ENCODE data around the gene TNFRSF19. TPM values are rescaled to one million over a fixed set of nuclear protein-coding genes. Genes with fewer than 3 reads are reported as not detected.
A peak's percentile ranks its signal among the peaks of the same experiment; 100 is the strongest.

The TNFRSF19 gene
- total and polyA plus RNA-seq, 2 of the 13 experiments (the other 11 are each of a cell fraction or from before 2014, with no cell fraction given) = 75.3 to 77.7 TPM

- 0 out of 2 replicates have a peak, but pooled peaks have one; percentile 35 for TF ChIP-seq PRDM10 (CRISPR knock-in tag; IDR thresholded peaks at IDR 0.05; ENCODE audit: low read depth)
- no peak for TF ChIP-seq TAF1 (CRISPR knock-in tag; IDR thresholded peaks at IDR 0.05)
- no peak for TF ChIP-seq GRHL1 (CRISPR knock-in tag; conservative IDR thresholded peaks at IDR 0.05)
- TF ChIP-seq CEBPB (IDR thresholded peaks at IDR 0.05; ENCODE audit: borderline replicate concordance, low read depth, low read length) = no peak
- 0 out of 2 replicates have a peak, but pooled peaks have one; percentile 23 for TF ChIP-seq SNAPC2 (CRISPR knock-in tag; IDR thresholded peaks at IDR 0.05)
- no peak for TF ChIP-seq CHD2 (IDR thresholded peaks at IDR 0.05; ENCODE audit: low read depth, low read length)
- no peak for TF ChIP-seq THAP7 (CRISPR knock-in tag; IDR thresholded peaks at IDR 0.05)
- TF ChIP-seq ZNF317 (CRISPR knock-in tag; IDR thresholded peaks at IDR 0.05) = no peak
- TF ChIP-seq PRPF4 (IDR thresholded peaks at IDR 0.05; ENCODE audit: low read depth, low read length, poor library complexity, severe bottlenecking) = no peak
- TF ChIP-seq ZC3H13 (CRISPR knock-in tag; IDR thresholded peaks at IDR 0.05) = no peak
- TF ChIP-seq LCORL (IDR thresholded peaks at IDR 0.05) = peak; percentile 70; the same call in 1 of the 2 replicates
- TF ChIP-seq LCORL (CRISPR knock-in tag; IDR thresholded peaks at IDR 0.05) = 0 out of 2 replicates have a peak, but pooled peaks have one; percentile 20
- no peak for TF ChIP-seq GABPB1 (CRISPR knock-in tag; IDR thresholded peaks at IDR 0.05)
- TF ChIP-seq ZNF503 (CRISPR knock-in tag; IDR thresholded peaks at IDR 0.05) = 0 out of 2 replicates have a peak, but pooled peaks have one; percentile 20
- TF ChIP-seq ZNF101 (CRISPR knock-in tag; IDR thresholded peaks at IDR 0.05; ENCODE audit: borderline replicate concordance, low read depth) = no peak
- no peak for TF ChIP-seq THAP8 (CRISPR knock-in tag; IDR thresholded peaks at IDR 0.05; ENCODE audit: borderline replicate concordance)
- peak; percentile 15; the same call in 1 of the 2 replicates for TF ChIP-seq ONECUT2 (CRISPR knock-in tag; IDR thresholded peaks at IDR 0.05)
- TF ChIP-seq TFE3 (CRISPR knock-in tag; IDR thresholded peaks at IDR 0.05) = 0 out of 2 replicates have a peak, but pooled peaks have one; percentile 37
These were observed 29.1 kb downstream of the TNFRSF19 start (continued) for GRCh38 chr13:23599083-23599925.
